PFSK-1 (cell line): ENCODE results near the gene ADAMTS17.

Experiments
- POLR2AphosphoS5 ChIP-seq: IDR thresholded peaks from 2 replicates; pipeline ENCODE4 v1.6.1; 2012; ENCODE audit warnings: low read depth, mild to moderate bottlenecking, control low read depth, low read length, moderate library complexity
- REST ChIP-seq, 2 experiments: IDR thresholded peaks; 2 replicates each; pipeline versions ENCODE4 v1.6.1 to v1.8.0; 2011 to 2012; ENCODE audit warnings: low read depth in 2 of 2, low read length in 2 of 2, control low read depth in 1 of 2, inconsistent platforms in 1 of 2, mild to moderate bottlenecking in 1 of 2, moderate library complexity in 1 of 2; ENCODE audit not compliant: insufficient read depth in 1 of 2
- SIN3A ChIP-seq: IDR thresholded peaks from 2 replicates; pipeline ENCODE4 v1.6.1; 2012; ENCODE audit warnings: mild to moderate bottlenecking, low read length, moderate library complexity, borderline replicate concordance; ENCODE audit not compliant: insufficient read depth
- TAF1 ChIP-seq: IDR thresholded peaks from 2 replicates; pipeline ENCODE4 v1.6.1; 2012; ENCODE audit warnings: low read length, control low read depth, borderline replicate concordance; ENCODE audit not compliant: insufficient read depth

DNA sequence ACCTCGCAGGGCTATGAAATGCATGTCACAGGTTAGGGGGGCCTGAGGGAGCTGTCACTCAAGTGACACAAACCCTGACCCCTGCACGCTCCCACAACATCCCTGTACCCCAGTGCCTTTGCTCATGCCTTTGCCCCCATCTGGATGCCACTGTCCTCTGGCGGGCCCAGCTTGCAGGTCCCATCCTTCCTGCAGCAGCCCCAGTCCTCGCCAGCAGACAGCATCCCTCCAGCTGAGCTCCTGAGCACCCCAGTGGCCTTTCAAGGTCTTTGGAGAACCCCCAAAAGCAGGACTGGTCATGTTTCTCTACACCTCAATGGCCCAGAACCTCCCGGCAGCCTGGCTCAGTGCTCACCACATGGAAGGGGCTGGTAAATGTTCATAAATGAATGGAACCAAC lies 170.4 kb downstream of the ADAMTS17 start:
- TF ChIP-seq SIN3A = no peak
- no peak for TF ChIP-seq POLR2AphosphoS5
- no peak for TF ChIP-seq REST (IDR thresholded peaks at IDR 0.05; ENCODE audit: insufficient read depth in 1 of 2, low read depth in 2 of 2, low read length in 2 of 2)
- no peak for TF ChIP-seq TAF1
